Spinal cord (tissue), 10 donors: ENCODE measurements around the gene FBN2. TPM values are rescaled to one million over a fixed set of nuclear protein-coding genes. Genes with fewer than 3 reads are reported as not detected.

Experiments
- DNase-seq, 6 donors: peaks; one replicate each; pipeline versions ENCODE4 v3.0.0 to v3.0.0-alpha.2; 2013 to 2015; ENCODE audit warnings: low spot score in 6 of 6, low read depth in 4 of 6
- H3K27ac ChIP-seq: one replicate; pipeline ENCODE4 v1.5.1; 2013; ENCODE audit warnings: low read depth, low read length, control low read depth
- H3K27me3 ChIP-seq: one replicate; pipeline ENCODE4 v1.6.1; 2013; ENCODE audit warnings: low read length; ENCODE audit not compliant: control insufficient read depth, insufficient read depth
- H3K36me3 ChIP-seq: one replicate; pipeline ENCODE4 v1.6.1; 2013; ENCODE audit warnings: low read length; ENCODE audit not compliant: control insufficient read depth, insufficient read depth
- H3K4me1 ChIP-seq: one replicate; pipeline ENCODE4 v1.6.1; 2013; ENCODE audit warnings: low read length; ENCODE audit not compliant: control insufficient read depth, insufficient read depth
- H3K4me3 ChIP-seq: one replicate; pipeline ENCODE4 v1.5.1; 2013; ENCODE audit warnings: low read depth, low read length, control low read depth
- H3K9me3 ChIP-seq: one replicate; pipeline ENCODE4 v1.6.1; 2013; ENCODE audit warnings: low read length; ENCODE audit not compliant: control insufficient read depth, insufficient read depth
- WGBS: methylation state at CpG from one replicate; pipeline ENCODE4 v1.1.5; 2013; ENCODE audit warnings: missing lambda C conversion rate; ENCODE audit not compliant: insufficient coverage; 5-methylcytosine and 5-hydroxymethylcytosine counted together
- polyA plus RNA-seq, 2 donors: library from polyadenylated mRNA; unstranded; fragments of 120-200 nt; gene quantifications; one replicate each; pipeline ENCODE4 v1.2.1, GENCODE V29; 2013; ENCODE audit not compliant: insufficient read length in 2 of 2
- total RNA-seq, 2 donors: library from RNA; depleted of rRNA in 1 of 2; stranded (reverse); fragments of 120-200 nt in 1 of 2; fragments of >200 nt in 1 of 2; gene quantifications; one replicate each; pipeline versions ENCODE4 v1.2.3 to v1.2.4, GENCODE V29; 2013 to 2014
- donor health status: healthy.

The FBN2 gene
- total and polyA plus RNA-seq, 4 donors = 11.9 to 134 (median 59.4) TPM

GRCh38 chr5:128362370-128362769, 175.7 kb downstream of the FBN2 start:
- Histone ChIP-seq H3K27me3 (no peaks in the 10 kb centered on the region), H3K4me1 (no peaks in the 10 kb centered on the region), H3K4me3 (no peak overlapping the region), H3K9me3 (no peaks in the 10 kb centered on the region), H3K27ac (no peak overlapping the region), H3K36me3 (no peaks in the 10 kb centered on the region)
- no peak for DNase-seq
- WGBS = 86% methylated on average over 1 of the region's 4 CpGs

- H3K4me1 ChIP-seq = no peaks in the 10 kb centered on the region
- no peaks in the 10 kb centered on the region for H3K27me3 ChIP-seq
- no CpG with 5 or more reads among the region's 1 CpG for WGBS
- no peak for DNase-seq
- no peaks in the 10 kb centered on the region for H3K36me3 ChIP-seq
- no peak overlapping the region for H3K4me3 ChIP-seq
- H3K27ac ChIP-seq = peak overlapping the region; percentile 76
- H3K9me3 ChIP-seq = no peaks in the 10 kb centered on the region
Measured at GRCh38 chr5:128358826-128359225, 179.2 kb downstream of the FBN2 start.

GRCh38 chr5:128357226-128357625, 180.8 kb downstream of the FBN2 start:
- Histone ChIP-seq H3K4me3 (no peak overlapping the region), H3K27me3 (no peaks in the 10 kb centered on the region), H3K27ac (no peak overlapping the region), H3K36me3 (no peaks in the 10 kb centered on the region), H3K4me1 (no peaks in the 10 kb centered on the region), H3K9me3 (no peaks in the 10 kb centered on the region)
- no CpG with 5 or more reads among the region's 3 CpGs for whole genome bisulfite sequencing
- DNase-seq = peak in 1 of 6 donors; percentile 55

GRCh38 chr5:128355961-128356360, 182.1 kb downstream of the FBN2 start:
- H3K9me3 ChIP-seq = no peaks in the 10 kb centered on the region
- WGBS = no CpG with 5 or more reads among the region's 3 CpGs
- DNase-seq = no peak
- H3K27ac ChIP-seq = no peak overlapping the region
- H3K4me3 ChIP-seq = no peak overlapping the region
- no peaks in the 10 kb centered on the region for H3K4me1 ChIP-seq
- H3K27me3 ChIP-seq = no peaks in the 10 kb centered on the region
- H3K36me3 ChIP-seq = no peaks in the 10 kb centered on the region

- no CpG with 5 or more reads among the region's 3 CpGs for whole genome bisulfite sequencing
- H3K27ac ChIP-seq = no peak overlapping the region
- DNase-seq = no peak
- H3K27me3 ChIP-seq = no peaks in the 10 kb centered on the region
- no peaks in the 10 kb centered on the region for H3K4me1 ChIP-seq
- H3K36me3 ChIP-seq = no peaks in the 10 kb centered on the region
- no peaks in the 10 kb centered on the region for H3K9me3 ChIP-seq
- H3K4me3 ChIP-seq = no peak overlapping the region
Measured at GRCh38 chr5:128353441-128354107, 184.5 kb downstream of the FBN2 start.

GRCh38 chr5:128350705-128351104, 187.3 kb downstream of the FBN2 start:
- WGBS = no CpG with 5 or more reads among the region's 5 CpGs
- no peaks in the 10 kb centered on the region for H3K4me1 ChIP-seq
- H3K27me3 ChIP-seq = no peaks in the 10 kb centered on the region
- H3K36me3 ChIP-seq = no peaks in the 10 kb centered on the region
- no peak overlapping the region for H3K4me3 ChIP-seq
- H3K9me3 ChIP-seq = no peaks in the 10 kb centered on the region
- DNase-seq = no peak
- no peak overlapping the region for H3K27ac ChIP-seq

GRCh38 chr5:128349044-128349858, 188.8 kb downstream of the FBN2 start:
- H3K27ac ChIP-seq = no peak overlapping the region
- H3K27me3 ChIP-seq = no peaks in the 10 kb centered on the region
- no peaks in the 10 kb centered on the region for H3K4me1 ChIP-seq
- H3K36me3 ChIP-seq = peaks cover 3% of the 10 kb centered on the region
- WGBS = 86% methylated on average over 3 of the region's 11 CpGs
- peak in 2 of 6 donors; percentile 33 to 34 for DNase-seq
- H3K4me3 ChIP-seq = no peak overlapping the region
- H3K9me3 ChIP-seq = no peaks in the 10 kb centered on the region

- no peak overlapping the region for H3K27ac ChIP-seq
- H3K9me3 ChIP-seq = no peaks in the 10 kb centered on the region
- H3K36me3 ChIP-seq = peaks cover 12% of the 10 kb centered on the region
- WGBS = no CpG with 5 or more reads among the region's 3 CpGs
- H3K4me1 ChIP-seq = no peaks in the 10 kb centered on the region
- H3K4me3 ChIP-seq = no peak overlapping the region
- DNase-seq = no peak
- H3K27me3 ChIP-seq = no peaks in the 10 kb centered on the region
Measured at GRCh38 chr5:128346038-128346437, 192.0 kb downstream of the FBN2 start.

- H3K4me3 ChIP-seq = no peak overlapping the region
- WGBS = 97% methylated on average over 15 of the region's 16 CpGs
- DNase-seq = no peak
- H3K27ac ChIP-seq = no peak overlapping the region
- no peaks in the 10 kb centered on the region for H3K27me3 ChIP-seq
- peaks cover 12% of the 10 kb centered on the region for H3K36me3 ChIP-seq
- H3K9me3 ChIP-seq = no peaks in the 10 kb centered on the region
- H3K4me1 ChIP-seq = no peaks in the 10 kb centered on the region
Measured at GRCh38 chr5:128345247-128345646, 192.8 kb downstream of the FBN2 start.

GRCh38 chr5:128343168-128343567, 194.9 kb downstream of the FBN2 start:
- H3K27ac ChIP-seq = no peak overlapping the region
- DNase-seq = no peak
- no peaks in the 10 kb centered on the region for H3K9me3 ChIP-seq
- peaks cover 12% of the 10 kb centered on the region for H3K36me3 ChIP-seq
- H3K4me1 ChIP-seq = no peaks in the 10 kb centered on the region
- H3K4me3 ChIP-seq = no peak overlapping the region
- H3K27me3 ChIP-seq = no peaks in the 10 kb centered on the region
- 100% methylated on average over 3 of the region's 4 CpGs for WGBS
